ENCODE data around the gene FOXP2.
A peak's percentile ranks its signal among the peaks of the same experiment; 100 is the strongest.
"Not testable (repeated sequence)": the region's sequence is repeated elsewhere in the genome, so short reads cannot be mapped to it uniquely, and the experiment has no call there.

The FOXP2 gene

GRCh38 chr7:114504586-114504985, 90.0 kb downstream of the FOXP2 start:
- peak; percentile 25 for DNase-seq

DNA sequence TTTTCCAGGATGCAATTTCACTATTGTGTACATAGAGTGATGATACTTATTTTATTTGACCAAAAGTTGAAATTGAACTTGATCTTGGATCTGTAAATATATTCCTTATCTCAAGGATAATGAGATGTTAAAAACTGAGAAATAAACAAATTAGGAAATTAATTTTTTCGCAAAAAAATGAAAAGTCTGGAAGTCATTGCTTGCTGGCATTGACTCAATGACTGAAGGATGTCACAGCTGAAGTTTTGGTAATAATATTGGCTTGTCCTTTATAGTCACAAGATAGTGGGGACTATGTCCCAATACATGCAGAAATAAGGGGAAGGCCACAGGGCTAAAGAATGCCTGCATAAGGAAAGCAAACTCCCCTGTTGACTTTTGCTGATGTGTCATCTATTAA, 92.8 kb downstream of the FOXP2 start:
- DNase-seq, result no peak

GRCh38 chr7:114508086-114508485, 93.5 kb downstream of the FOXP2 start:
- DNase-seq, result peak; percentile 19

DNA sequence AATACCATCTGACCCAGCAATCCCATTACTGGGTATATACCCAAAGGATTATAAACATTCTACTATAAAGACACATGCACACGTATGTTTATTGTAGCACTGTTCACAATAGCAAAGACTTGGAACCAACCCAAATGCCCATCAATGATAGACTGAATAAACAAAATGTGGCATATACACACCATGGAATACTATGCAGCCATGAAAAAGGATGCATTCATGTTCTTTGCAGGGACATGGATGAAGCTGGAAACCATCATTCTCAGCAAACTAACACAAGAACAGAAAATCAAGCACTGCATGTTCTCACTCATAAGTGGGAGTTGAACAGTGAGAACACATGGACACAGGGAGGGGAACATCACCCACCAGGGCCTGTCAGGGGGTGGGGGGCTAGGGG, 96.2 kb downstream of the FOXP2 start:
- DNase-seq, result not testable (repeated sequence)

- DNase-seq, result no peak
These were observed 104.6 kb downstream of the FOXP2 start for GRCh38 chr7:114519240-114519639.

- no peak for DNase-seq
These were observed 107.5 kb downstream of the FOXP2 start for GRCh38 chr7:114522081-114522480.

DNA sequence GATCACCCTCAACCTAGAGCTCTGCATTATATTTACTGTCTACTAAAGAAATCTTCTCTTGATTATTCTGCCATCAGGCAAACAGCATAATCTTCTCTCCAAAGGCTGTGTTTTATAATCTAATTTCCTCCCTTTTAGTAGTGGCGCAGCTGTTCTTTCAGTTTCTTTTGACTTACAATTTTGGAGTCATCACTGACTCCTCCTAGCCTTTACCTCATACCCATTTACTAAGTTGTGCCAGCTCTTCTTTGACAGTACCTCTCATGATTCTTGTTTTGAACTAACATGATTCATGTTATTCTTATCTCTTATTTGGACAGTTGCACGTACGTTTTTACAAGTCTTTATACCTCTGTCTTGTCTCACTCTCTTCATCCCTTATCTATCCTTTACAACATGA, 113.0 kb downstream of the FOXP2 start:
- no peak for DNase-seq

GRCh38 chr7:114530057-114530611, 115.5 kb downstream of the FOXP2 start:
- DNase-seq, result peak; percentile 96

GRCh38 chr7:114531326-114531725, 116.7 kb downstream of the FOXP2 start:
- DNase-seq, result no peak

DNA sequence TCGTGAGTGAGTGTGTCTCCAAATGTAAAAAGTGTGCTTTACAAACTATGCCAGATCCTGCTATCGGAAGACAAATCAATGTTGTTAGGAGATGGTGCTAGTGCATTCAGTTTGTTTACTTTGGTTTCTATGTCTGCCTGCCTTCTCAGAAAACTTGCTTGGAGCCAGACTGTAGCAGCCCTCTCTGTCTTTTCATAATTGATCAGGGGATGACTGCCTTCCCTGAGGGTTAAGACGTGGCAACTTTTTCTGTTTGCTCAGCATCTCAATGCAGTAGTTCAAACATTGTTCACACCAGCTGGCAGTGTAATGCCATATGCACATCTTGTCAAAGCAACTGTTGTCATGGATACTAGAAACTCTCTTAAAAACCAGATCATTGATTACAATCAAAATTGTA, 118.5 kb downstream of the FOXP2 start:
- peak; percentile 97 for DNase-seq

GRCh38 chr7:114534953-114535352, 120.3 kb downstream of the FOXP2 start:
- no peak for DNase-seq

DNA sequence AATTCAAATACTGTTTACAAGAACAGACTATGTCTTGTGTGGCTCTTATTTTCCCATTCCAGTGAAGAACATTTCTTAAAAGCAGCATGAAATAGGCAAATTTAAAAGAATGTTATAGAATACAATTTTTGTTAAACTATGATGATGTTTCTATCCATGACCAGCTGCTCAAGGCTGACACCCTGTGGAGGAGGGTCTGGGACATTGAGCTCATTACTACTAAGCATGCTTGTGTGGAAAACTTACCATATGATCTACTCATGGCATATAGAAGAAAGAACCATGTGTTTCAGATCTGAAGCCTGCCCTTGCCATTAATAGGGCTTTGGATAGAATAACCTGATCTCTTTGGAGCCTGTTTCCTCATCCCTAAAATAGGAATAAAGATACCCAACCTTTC, 125.0 kb downstream of the FOXP2 start:
- peak; percentile 79 for DNase-seq

- no peak for DNase-seq
These were observed 125.7 kb downstream of the FOXP2 start for GRCh38 chr7:114540291-114540690.

DNA sequence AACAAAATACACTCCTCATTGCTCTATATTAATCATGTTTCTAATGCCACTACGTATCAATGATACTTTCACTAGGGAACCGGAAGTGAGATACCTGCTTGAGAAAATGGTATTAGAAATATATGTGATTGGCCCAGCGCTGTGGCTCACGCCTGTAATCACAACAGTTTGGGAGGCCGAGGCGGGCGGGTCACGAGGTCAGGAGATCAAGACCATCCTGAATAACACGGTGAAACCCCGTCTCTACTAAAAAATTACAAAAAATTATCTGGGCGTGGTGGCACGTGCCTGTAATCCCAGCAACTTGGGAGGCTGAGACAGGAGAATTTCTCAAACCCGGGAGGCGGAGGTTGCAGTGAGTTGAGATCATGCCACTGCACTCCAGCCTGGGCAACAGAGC, 132.7 kb downstream of the FOXP2 start:
- DNase-seq, result not testable (repeated sequence)

DNA sequence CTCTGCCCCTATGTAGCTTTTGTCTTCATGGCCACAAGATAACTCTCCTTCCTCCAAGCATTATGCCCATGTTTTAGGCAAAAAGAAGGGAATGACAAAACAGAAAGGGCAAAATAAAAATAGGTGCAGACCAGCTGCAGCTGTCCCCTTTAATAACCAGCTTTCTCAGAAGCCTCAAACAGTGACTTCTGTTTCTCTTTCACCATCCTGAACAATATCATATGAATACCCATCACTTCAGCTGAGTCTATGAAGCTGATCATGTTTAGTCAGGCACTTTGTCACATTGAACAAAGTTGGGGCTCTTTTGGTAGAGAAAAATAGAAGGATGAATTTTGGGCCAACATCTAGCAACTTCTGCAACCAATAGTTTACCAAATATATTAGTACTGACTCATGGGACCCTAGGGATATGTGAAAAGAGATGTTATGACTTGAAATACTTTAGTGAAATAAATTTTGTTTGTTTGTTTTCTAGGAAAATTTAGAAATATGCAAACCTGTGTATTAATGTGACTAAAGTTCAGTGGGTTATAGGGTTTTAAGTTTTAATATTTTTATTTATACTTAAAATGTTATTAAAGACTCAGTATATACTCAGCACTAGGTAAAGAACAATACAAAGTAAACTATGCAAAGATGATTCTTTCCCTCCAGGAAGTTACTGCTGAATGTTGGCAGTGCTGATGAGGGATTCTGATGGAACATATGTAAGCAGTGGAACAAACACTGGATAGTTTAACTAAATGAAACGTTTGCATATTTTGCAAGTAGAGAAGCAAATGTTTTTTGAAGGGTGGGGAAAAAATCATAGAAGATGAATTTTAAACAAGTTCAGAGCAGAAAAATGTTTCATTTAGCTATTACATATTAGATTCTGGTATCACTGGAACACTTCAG, 133.7 kb downstream of the FOXP2 start:
- no peak for DNase-seq

- peak; percentile 96 for DNase-seq
These were observed 140.3 kb downstream of the FOXP2 start for GRCh38 chr7:114554781-114555537.

- DNase-seq, result no peak
These were observed 152.8 kb downstream of the FOXP2 start for GRCh38 chr7:114567416-114567815.

DNA sequence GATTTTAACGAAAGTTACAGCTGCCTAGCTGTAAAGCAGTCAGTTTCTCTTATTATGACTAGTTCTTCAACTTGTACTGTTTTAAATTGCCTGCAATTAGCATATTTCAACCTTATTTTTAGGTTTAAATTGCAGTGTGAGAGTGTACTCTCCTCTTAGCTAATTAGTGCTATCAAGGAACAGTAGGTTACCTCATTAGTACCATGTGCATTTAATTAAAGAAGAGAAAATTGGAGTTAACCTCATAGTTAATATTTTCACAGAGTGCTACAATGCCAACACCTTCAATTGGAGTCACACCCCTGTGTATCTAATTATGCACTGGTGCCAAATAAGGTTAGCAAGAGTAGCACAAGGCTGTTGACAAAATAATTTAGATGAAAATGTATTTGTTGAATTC, 154.6 kb downstream of the FOXP2 start:
- no peak for DNase-seq

GRCh38 chr7:114574384-114574783, 159.8 kb downstream of the FOXP2 start:
- DNase-seq, result no peak

DNA sequence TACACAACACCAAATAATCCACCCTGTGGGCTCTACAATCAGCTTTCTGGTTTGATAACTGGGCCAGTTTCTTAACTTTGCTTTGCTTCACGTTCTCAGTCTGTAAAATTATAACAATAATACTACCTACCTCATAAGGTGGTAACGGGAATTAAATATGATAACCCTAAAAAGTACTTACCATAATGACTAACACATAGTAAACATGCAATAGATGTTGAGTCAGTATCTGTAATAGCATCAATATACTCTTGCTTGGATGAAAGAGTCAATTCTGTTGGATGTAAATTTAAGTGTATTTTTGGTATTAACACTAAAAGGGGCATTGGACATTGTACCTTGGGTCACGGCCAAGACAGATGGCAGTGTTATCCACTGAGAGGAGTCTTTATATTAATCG, 160.5 kb downstream of the FOXP2 start:
- no peak for DNase-seq

- not testable (repeated sequence) for DNase-seq
These were observed 166.3 kb downstream of the FOXP2 start for GRCh38 chr7:114580963-114581362.

DNA sequence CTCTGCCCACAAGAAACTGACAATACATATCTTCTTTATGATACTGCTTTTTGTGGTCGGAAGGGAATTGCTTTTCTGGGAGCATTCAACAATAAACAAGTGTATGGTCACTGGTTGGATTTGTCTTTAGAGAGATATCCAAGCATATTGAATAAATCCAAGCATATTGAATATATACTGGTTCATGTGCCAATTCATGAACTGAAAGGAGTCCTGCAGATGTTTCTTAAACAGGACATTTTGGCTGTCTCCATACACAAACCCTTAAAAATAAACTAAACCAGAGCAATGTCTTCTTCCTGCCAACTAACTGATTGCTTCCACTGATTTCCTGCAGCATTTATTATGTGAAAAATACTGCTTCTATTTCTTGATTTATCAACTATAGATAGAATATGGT, 173.9 kb downstream of the FOXP2 start:
- no peak for DNase-seq

GRCh38 chr7:114589436-114589835, 174.8 kb downstream of the FOXP2 start:
- no peak for DNase-seq

- no peak for DNase-seq
These were observed 175.7 kb downstream of the FOXP2 start for GRCh38 chr7:114590298-114590697.
